Nephron (organoid): ENCODE measurements around the gene FTSJ1.

ENCODE experiments used
- H3K27ac Mint-ChIP-seq, 3 experiments: 2 replicates each; pipeline ENCODE4 v1.8.0; 2020; ENCODE audit warnings: mixed read lengths in 3 of 3, mild to moderate bottlenecking in 2 of 3, moderate library complexity in 1 of 3
- H3K27me3 Mint-ChIP-seq: 2 replicates; pipeline ENCODE4 v1.8.0; 2021; ENCODE audit warnings: low read depth, mild to moderate bottlenecking, moderate library complexity, mixed read lengths
- H3K36me3 Mint-ChIP-seq: 2 replicates; pipeline ENCODE4 v1.8.0; 2020; ENCODE audit warnings: low read depth, mixed read lengths
- H3K4me1 Mint-ChIP-seq: 2 replicates; pipeline ENCODE4 v1.8.0; 2020; ENCODE audit warnings: mixed read lengths
- H3K4me3 Mint-ChIP-seq, 3 experiments: 2 replicates each; pipeline ENCODE4 v1.8.0; 2020; ENCODE audit warnings: mild to moderate bottlenecking in 3 of 3, mixed read lengths in 3 of 3, moderate library complexity in 2 of 3
- H3K9me3 Mint-ChIP-seq: 2 replicates; pipeline ENCODE4 v1.8.0; 2020; ENCODE audit warnings: mixed read lengths
- CTCF ChIP-seq, 3 experiments: fragments of 200-600 bp; sonication (generic); IDR thresholded peaks; one replicate each; pipeline ENCODE4 v1.5.0; 2021; ENCODE audit warnings: antibody characterized with exemption in 3 of 3; ENCODE audit not compliant: unreplicated experiment in 3 of 3

FTSJ1 gene

GRCh38 chrX:48465336-48465933, 10.6 kb upstream of the FTSJ1 start:
- TF ChIP-seq CTCF (IDR thresholded peaks at IDR 0.05; ENCODE audit: unreplicated experiment in 3 of 3), result no peak
- Mint-ChIP-seq H3K4me1 (peaks cover 38% of the 10 kb centered on the region), H3K27me3 (peaks cover 17% of the 10 kb centered on the region), H3K27ac (peak overlapping the region; percentile 2 to 83 (median 59)), H3K9me3 (peaks cover 17% of the 10 kb centered on the region), H3K36me3 (no peaks in the 10 kb centered on the region), H3K4me3 (peak overlapping the region; percentile 31 to 66 (median 46))

- peak overlapping the region in 1 of 3 experiments; percentile 48 for H3K27ac Mint-ChIP-seq
- no peak for TF ChIP-seq CTCF (IDR thresholded peaks at IDR 0.05; ENCODE audit: unreplicated experiment in 3 of 3)
- peak overlapping the region in 2 of 3 experiments; percentile 69 to 75 for H3K4me3 Mint-ChIP-seq
- peaks cover 17% of the 10 kb centered on the region for H3K27me3 Mint-ChIP-seq
- H3K9me3 Mint-ChIP-seq, result peaks cover 17% of the 10 kb centered on the region
- no peaks in the 10 kb centered on the region for H3K36me3 Mint-ChIP-seq
- peaks cover 38% of the 10 kb centered on the region for H3K4me1 Mint-ChIP-seq
Measured at GRCh38 chrX:48466696-48467095, 9.3 kb upstream of the FTSJ1 start.

- Mint-ChIP-seq H3K27me3 (peaks cover 17% of the 10 kb centered on the region), H3K36me3 (no peaks in the 10 kb centered on the region), H3K27ac (peak overlapping the region; percentile 22 to 82 (median 48)), H3K4me1 (peaks cover 38% of the 10 kb centered on the region), H3K9me3 (peaks cover 17% of the 10 kb centered on the region), H3K4me3 (peak overlapping the region; percentile 53 to 75 (median 69))
- TF ChIP-seq CTCF (IDR thresholded peaks at IDR 0.05; ENCODE audit: unreplicated experiment in 3 of 3), result no peak
Measured at GRCh38 chrX:48467281-48467761, 8.7 kb upstream of the FTSJ1 start.

GRCh38 chrX:48468247-48468671, 7.7 kb upstream of the FTSJ1 start:
- peak overlapping the region; percentile 13 to 22 (median 15) for H3K27ac Mint-ChIP-seq
- H3K27me3 Mint-ChIP-seq, result peaks cover 17% of the 10 kb centered on the region
- peaks cover 17% of the 10 kb centered on the region for H3K9me3 Mint-ChIP-seq
- no peak for TF ChIP-seq CTCF (IDR thresholded peaks at IDR 0.05; ENCODE audit: unreplicated experiment in 3 of 3)
- H3K4me3 Mint-ChIP-seq, result peak overlapping the region; percentile 69 to 77 (median 75)
- no peaks in the 10 kb centered on the region for H3K36me3 Mint-ChIP-seq
- peaks cover 45% of the 10 kb centered on the region for H3K4me1 Mint-ChIP-seq

GRCh38 chrX:48468693-48469691, 7.0 kb upstream of the FTSJ1 start:
- peak overlapping the region; percentile 69 to 77 (median 77) for H3K4me3 Mint-ChIP-seq
- no peak overlapping the region for H3K27ac Mint-ChIP-seq
- H3K36me3 Mint-ChIP-seq, result no peaks in the 10 kb centered on the region
- peaks cover 44% of the 10 kb centered on the region for H3K4me1 Mint-ChIP-seq
- TF ChIP-seq CTCF (IDR thresholded peaks at IDR 0.05; ENCODE audit: unreplicated experiment in 3 of 3), result no peak
- H3K9me3 Mint-ChIP-seq, result peaks cover 17% of the 10 kb centered on the region
- H3K27me3 Mint-ChIP-seq, result peaks cover 17% of the 10 kb centered on the region
